GM21737 (cell line): Measurements from ENCODE around the gene LRMDA.

Source experiments
- ATAC-seq: cut with Tn5 transposase; IDR thresholded peaks from one replicate; pipeline ENCODE4 v1.9.1; 2021; ENCODE audit warnings: mild to moderate bottlenecking, moderate library complexity; ENCODE audit not compliant: unreplicated experiment

LRMDA gene

DNA sequence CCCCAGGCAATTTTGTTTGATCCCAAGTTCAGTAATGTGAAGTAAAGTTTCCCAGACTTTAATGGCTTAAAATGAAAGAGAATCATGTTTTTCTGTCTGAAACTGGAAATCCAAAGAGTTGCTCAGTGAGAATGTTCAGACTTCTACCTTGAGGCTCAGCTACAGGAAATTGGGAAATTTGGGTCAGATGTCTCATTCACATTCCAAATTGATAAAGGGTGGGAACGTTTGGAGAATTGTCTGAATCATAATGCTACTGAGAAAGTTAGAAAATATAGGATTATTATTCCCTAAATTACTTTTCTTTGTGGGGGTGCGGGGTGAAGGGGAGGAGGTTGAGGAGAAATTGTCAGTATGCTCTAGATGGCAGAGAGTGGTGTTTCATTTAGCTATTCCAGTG, 773.9 kb downstream of the LRMDA start:
- no peak for ATAC-seq

DNA sequence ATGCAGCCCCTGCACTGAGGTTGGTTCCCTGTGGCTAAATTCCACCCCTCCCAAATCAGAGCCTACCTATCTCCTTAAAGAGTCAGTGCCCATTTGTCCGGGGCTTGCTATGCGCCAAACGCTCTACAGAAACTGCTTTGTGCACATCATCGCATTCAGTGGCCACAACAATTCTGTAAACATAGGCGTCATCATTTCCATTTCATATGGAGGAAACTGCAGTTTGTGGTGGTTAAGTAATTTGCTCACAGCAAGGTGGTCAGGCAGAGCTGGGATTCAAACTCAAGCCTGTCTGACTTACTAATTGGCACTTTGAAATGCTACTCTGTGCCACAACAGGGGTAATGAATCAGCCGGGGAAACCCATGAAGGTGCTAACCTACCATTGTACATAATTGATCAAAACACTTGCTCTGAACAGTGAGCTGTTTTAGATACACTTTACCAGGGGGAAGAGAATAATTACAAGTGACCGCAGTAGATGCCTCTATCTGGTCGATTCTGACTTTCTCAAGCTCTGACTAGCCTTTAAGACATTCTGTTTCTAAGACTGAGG, 775.5 kb downstream of the LRMDA start:
- no peak for ATAC-seq

DNA sequence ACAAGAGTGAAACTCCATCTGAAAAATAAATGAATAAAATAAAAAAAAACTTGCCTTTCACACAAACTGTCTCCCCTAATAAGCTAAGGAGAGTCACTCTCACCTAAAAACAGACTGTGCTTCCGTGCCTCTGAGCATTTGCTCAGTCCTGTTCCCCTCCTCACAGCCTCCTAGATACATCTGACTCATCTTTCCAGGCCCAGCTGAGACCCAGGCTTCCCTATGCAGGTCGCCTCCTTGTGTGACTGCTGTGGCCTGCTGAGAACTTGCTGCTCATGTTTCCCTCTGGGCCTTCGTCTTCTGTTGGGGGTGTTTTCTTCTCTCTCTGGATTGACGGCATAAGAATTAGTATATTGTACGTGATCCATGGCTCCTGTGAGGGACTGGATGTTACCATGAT, 777.7 kb downstream of the LRMDA start:
- no peak for ATAC-seq

DNA sequence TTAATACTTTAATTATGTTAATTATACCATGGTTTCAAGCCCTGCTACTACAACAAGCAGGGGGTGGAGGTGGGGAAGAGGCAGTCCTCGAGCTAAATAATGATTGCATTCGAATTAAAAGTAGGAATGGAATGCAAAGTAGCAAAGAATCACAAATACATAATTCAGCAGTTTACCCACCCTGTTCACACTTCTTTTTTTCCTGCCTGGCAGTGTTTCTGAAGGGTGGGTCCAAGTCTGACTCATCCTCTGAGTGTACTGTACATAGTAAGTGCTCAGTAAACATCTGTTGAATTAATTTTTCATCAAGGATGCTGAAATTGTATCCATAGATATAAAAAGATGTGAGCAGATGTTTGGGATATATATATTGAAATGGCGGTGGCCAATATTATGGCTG, 778.8 kb downstream of the LRMDA start:
- ATAC-seq: no peak

- ATAC-seq: no peak
These were observed 780.3 kb downstream of the LRMDA start for GRCh38 chr10:76211691-76212090.

- ATAC-seq: no peak
These were observed 782.5 kb downstream of the LRMDA start for GRCh38 chr10:76213876-76214275.

- ATAC-seq: no peak
These were observed 786.6 kb downstream of the LRMDA start for GRCh38 chr10:76218035-76218434.

- no peak for ATAC-seq
These were observed 797.9 kb downstream of the LRMDA start for GRCh38 chr10:76229341-76229740.

DNA sequence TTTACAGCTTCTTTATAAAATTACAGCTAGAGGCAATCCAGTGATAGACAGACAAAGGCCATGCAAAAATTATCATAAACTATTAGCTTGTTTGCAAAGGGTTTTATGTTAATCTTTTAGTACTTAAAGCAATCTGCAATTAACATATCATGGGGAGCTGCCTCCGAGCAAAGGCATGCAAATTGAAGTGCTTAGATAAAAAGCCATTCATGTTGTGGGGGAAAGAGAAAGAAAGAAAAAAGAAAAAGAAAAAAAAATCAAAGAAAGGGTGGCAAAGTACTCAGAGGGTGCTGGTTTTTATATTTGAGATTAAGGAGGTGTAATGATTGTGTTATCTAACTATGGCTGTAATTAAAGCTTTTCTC, 799.5 kb downstream of the LRMDA start:
- ATAC-seq: no peak

GRCh38 chr10:76231286-76231934, 800.0 kb downstream of the LRMDA start:
- no peak for ATAC-seq

- ATAC-seq: no peak
These were observed 803.2 kb downstream of the LRMDA start for GRCh38 chr10:76234499-76235226.

DNA sequence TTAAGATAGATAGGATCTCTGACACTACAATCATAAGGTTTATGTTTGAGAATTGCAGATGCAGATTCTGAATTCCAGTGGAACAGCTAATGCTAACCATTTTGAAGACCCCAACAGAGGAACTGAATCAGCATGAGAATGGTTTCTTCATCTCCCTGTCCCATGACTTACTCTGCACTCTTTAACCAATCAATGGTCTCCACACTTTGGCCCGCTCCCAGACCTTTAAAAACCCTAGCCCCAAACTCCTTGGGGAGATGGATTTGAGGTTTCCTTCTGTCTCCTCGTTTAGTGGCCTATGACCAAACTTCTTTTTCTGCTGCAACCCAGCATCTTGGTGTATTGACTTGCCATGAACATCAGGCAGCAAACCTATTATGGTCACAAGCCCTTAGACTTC, 804.9 kb downstream of the LRMDA start:
- ATAC-seq: no peak

DNA sequence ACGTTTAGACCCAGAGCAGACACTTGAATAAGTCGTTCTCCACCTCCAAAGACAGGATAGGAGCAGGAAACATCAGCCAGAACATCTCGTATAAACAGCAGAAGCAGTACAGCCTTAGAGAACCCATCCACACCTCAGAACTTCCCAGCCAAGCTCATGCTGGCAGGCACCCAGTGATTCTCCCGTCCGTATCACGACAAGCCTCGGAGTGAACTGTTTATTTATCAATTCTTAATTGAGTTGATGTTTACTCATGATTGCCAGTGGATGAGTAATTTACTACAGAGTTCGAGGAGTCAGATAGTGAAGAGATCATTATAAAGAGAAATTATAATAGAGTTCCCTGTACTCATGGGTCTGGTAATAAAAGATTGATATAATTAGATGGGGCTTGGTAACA, 811.5 kb downstream of the LRMDA start:
- no peak for ATAC-seq

- no peak for ATAC-seq
These were observed 812.8 kb downstream of the LRMDA start for GRCh38 chr10:76244061-76244686.

DNA sequence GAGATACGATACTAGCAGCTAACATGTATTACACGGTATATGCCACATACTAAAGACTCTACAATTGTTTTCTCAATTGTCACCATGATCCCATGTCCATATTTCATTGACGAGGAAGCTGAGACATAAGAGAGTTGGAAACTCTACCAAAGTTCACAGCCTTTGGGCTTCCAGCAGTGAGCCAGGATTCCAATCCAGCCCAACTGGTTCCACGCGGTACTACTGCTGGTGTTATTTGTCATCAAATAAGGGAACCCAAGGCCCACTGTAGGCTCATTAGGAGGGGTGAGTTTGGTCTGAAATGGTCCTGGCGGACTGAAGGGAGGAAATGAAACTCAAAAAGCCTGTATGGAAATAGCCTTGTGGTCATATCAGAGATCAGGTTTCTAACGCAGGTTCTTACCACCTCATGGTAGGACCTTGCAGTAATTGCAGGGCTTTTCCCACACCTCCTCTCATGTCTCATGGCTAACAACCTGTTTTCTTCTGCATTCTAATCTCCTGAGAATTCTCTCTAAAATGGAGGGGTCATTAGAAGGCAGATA, 814.6 kb downstream of the LRMDA start:
- no peak for ATAC-seq

DNA sequence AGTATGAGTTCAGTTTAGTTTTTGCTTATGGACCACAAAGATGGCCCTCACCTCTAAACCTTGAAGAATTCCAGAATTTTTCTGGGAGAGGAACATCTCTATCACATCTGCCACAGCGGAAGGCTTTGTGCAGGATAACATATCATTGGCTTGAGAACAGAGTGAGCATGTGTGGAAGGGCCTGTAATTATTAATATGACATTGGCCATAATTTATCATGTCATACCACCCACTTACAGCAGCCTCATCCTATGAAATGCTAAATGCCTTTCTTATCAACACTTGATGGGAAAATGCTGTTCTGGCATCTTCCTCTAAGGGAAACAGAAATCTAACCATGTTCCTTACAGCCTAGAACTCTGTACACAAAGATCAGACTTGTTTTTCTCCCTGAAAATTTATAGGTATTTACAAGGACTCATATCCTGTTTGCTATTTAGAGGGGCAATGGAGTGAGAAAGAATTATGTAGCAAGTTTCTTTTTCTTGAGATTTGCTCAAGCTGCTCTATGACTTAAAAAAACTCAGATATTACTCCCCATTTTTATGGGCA, 817.3 kb downstream of the LRMDA start:
- no peak for ATAC-seq

- ATAC-seq: no peak
These were observed 820.6 kb downstream of the LRMDA start for GRCh38 chr10:76251841-76252671.

GRCh38 chr10:76252733-76253132, 821.3 kb downstream of the LRMDA start:
- ATAC-seq: no peak

DNA sequence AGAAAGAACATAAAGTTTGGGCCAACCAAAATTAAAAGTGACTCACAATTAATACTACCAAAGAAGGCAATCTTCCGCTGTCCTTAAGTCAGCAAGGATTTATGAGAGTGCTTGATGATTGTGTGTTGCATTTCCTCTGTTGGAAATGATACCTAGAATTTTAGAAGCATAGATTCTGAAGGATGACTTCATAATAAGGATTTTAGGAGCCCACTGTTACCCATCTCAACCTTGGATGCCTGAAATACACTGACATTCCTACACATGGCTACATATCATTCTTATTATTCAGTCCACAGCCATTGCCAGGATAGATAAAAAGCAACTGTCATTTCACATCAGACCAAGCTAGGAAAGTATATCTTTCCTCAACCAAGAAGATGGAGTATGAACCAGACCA, 823.8 kb downstream of the LRMDA start:
- ATAC-seq: no peak

DNA sequence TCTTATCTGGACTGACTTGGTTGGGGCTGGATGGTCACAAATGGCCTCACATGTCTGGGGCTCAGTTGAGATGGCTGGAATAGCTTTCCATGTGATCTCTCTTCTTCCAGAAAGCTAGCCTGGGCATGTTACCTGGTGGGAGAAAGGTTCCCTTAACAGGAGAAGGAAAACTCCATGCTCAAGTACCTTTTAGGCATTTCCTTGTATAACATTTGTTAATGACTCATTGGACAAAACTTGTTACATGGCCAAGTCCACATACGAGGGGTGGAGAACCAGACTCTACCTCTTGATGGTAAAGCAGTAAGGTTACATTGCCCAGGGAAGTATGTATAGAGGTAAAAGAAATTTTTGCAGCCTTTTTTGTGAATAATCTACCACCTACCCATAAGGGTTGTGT, 826.4 kb downstream of the LRMDA start:
- ATAC-seq: no peak
